ENCODE results near the gene NPB. TPM values are rescaled to one million over a fixed set of nuclear protein-coding genes. Genes with fewer than 3 reads are reported as not detected.

The NPB gene
- total and polyA plus RNA-seq, 4 donors = 1.1 to 4.4 (median 3.0) TPM

- peak overlapping the region; percentile 73 for H3K4me3 ChIP-seq (ENCODE audit: low read depth, low read length)
- peak in 1 of 6 donors; percentile 40 for DNase-seq (ENCODE audit: low read depth in 4 of 6, low spot score in 6 of 6)
- H3K27ac ChIP-seq (ENCODE audit: low read depth, low read length) = peak overlapping the region; percentile 82
- peaks cover 52% of the 10 kb centered on the region for H3K36me3 ChIP-seq (ENCODE audit: control insufficient read depth, insufficient read depth, low read length)
- no peaks in the 10 kb centered on the region for H3K9me3 ChIP-seq (ENCODE audit: control insufficient read depth, insufficient read depth, low read length)
- peaks cover 40% of the 10 kb centered on the region for H3K4me1 ChIP-seq (ENCODE audit: control insufficient read depth, insufficient read depth, low read length)
- WGBS (ENCODE audit: insufficient coverage) = under 1% methylated on average over 60 of the region's 65 CpGs
- H3K27me3 ChIP-seq (ENCODE audit: control insufficient read depth, insufficient read depth, low read length) = no peaks in the 10 kb centered on the region
Measured at GRCh38 chr17:81870131-81870980, 31.7 kb upstream of the NPB start.

GRCh38 chr17:81870981-81871386 lies 31.1 kb upstream of the NPB start, which contains the start of gene ARHGDIA:
Gene ARHGDIA, minus strand, starts transcription at chr17:81871337. Its CDS starts 1,407 bp downstream, at chr17:81869930.
- no peaks in the 10 kb centered on the region for H3K27me3 ChIP-seq (ENCODE audit: control insufficient read depth, insufficient read depth, low read length)
- 0% methylated on average over 56 of the region's 64 CpGs for WGBS (ENCODE audit: insufficient coverage)
- peaks cover 46% of the 10 kb centered on the region for H3K36me3 ChIP-seq (ENCODE audit: control insufficient read depth, insufficient read depth, low read length)
- peaks cover 40% of the 10 kb centered on the region for H3K4me1 ChIP-seq (ENCODE audit: control insufficient read depth, insufficient read depth, low read length)
- H3K4me3 ChIP-seq (ENCODE audit: low read depth, low read length) = peak within 1 kb of the TSS; percentile 86
- peak within 1 kb of the TSS; percentile 91 for H3K27ac ChIP-seq (ENCODE audit: low read depth, low read length)
- H3K9me3 ChIP-seq (ENCODE audit: control insufficient read depth, insufficient read depth, low read length) = no peaks in the 10 kb centered on the region
- DNase-seq (ENCODE audit: low read depth in 4 of 6, low spot score in 6 of 6) = no peak

GRCh38 chr17:81871387-81872230 lies 30.4 kb upstream of the NPB start:
- Histone ChIP-seq H3K36me3 (ENCODE audit: control insufficient read depth, insufficient read depth, low read length) (peaks cover 40% of the 10 kb centered on the region), H3K9me3 (ENCODE audit: control insufficient read depth, insufficient read depth, low read length) (no peaks in the 10 kb centered on the region), H3K27ac (ENCODE audit: low read depth, low read length) (peak overlapping the region; percentile 91), H3K27me3 (ENCODE audit: control insufficient read depth, insufficient read depth, low read length) (no peaks in the 10 kb centered on the region), H3K4me1 (ENCODE audit: control insufficient read depth, insufficient read depth, low read length) (peaks cover 38% of the 10 kb centered on the region), H3K4me3 (ENCODE audit: low read depth, low read length) (peak overlapping the region; percentile 86)
- peak; percentile 78 to 97 (median 86) for DNase-seq (ENCODE audit: low read depth in 4 of 6, low spot score in 6 of 6)
- under 1% methylated on average over 86 of the region's 86 CpGs for WGBS (ENCODE audit: insufficient coverage)

- Histone ChIP-seq H3K4me3 (ENCODE audit: low read depth, low read length) (no peak overlapping the region), H3K4me1 (ENCODE audit: control insufficient read depth, insufficient read depth, low read length) (peaks cover 4% of the 10 kb centered on the region), H3K9me3 (ENCODE audit: control insufficient read depth, insufficient read depth, low read length) (no peaks in the 10 kb centered on the region), H3K36me3 (ENCODE audit: control insufficient read depth, insufficient read depth, low read length) (peaks cover 42% of the 10 kb centered on the region), H3K27ac (ENCODE audit: low read depth, low read length) (no peak overlapping the region), H3K27me3 (ENCODE audit: control insufficient read depth, insufficient read depth, low read length) (no peaks in the 10 kb centered on the region)
- DNase-seq (ENCODE audit: low read depth in 4 of 6, low spot score in 6 of 6) = no peak
- 94% methylated on average over 3 of the region's 5 CpGs for WGBS (ENCODE audit: insufficient coverage)
Measured at GRCh38 chr17:81877569-81877968, 24.5 kb upstream of the NPB start.

GRCh38 chr17:81878294-81878693 lies 23.7 kb upstream of the NPB start:
- peaks cover 46% of the 10 kb centered on the region for H3K36me3 ChIP-seq (ENCODE audit: control insufficient read depth, insufficient read depth, low read length)
- H3K4me1 ChIP-seq (ENCODE audit: control insufficient read depth, insufficient read depth, low read length) = no peaks in the 10 kb centered on the region
- DNase-seq (ENCODE audit: low read depth in 4 of 6, low spot score in 6 of 6) = no peak
- H3K9me3 ChIP-seq (ENCODE audit: control insufficient read depth, insufficient read depth, low read length) = no peaks in the 10 kb centered on the region
- H3K4me3 ChIP-seq (ENCODE audit: low read depth, low read length) = no peak overlapping the region
- 92% methylated on average over 2 of the region's 3 CpGs for WGBS (ENCODE audit: insufficient coverage)
- H3K27me3 ChIP-seq (ENCODE audit: control insufficient read depth, insufficient read depth, low read length) = no peaks in the 10 kb centered on the region
- H3K27ac ChIP-seq (ENCODE audit: low read depth, low read length) = no peak overlapping the region

GRCh38 chr17:81879121-81879520 lies 22.9 kb upstream of the NPB start:
- WGBS (ENCODE audit: insufficient coverage) = 97% methylated on average over 3 of the region's 5 CpGs
- no peaks in the 10 kb centered on the region for H3K4me1 ChIP-seq (ENCODE audit: control insufficient read depth, insufficient read depth, low read length)
- no peak for DNase-seq (ENCODE audit: low read depth in 4 of 6, low spot score in 6 of 6)
- no peak overlapping the region for H3K27ac ChIP-seq (ENCODE audit: low read depth, low read length)
- peaks cover 52% of the 10 kb centered on the region for H3K36me3 ChIP-seq (ENCODE audit: control insufficient read depth, insufficient read depth, low read length)
- H3K4me3 ChIP-seq (ENCODE audit: low read depth, low read length) = no peak overlapping the region
- H3K27me3 ChIP-seq (ENCODE audit: control insufficient read depth, insufficient read depth, low read length) = no peaks in the 10 kb centered on the region
- H3K9me3 ChIP-seq (ENCODE audit: control insufficient read depth, insufficient read depth, low read length) = no peaks in the 10 kb centered on the region

GRCh38 chr17:81884520-81884919 lies 17.5 kb upstream of the NPB start:
- Histone ChIP-seq H3K4me1 (ENCODE audit: control insufficient read depth, insufficient read depth, low read length) (peaks cover 3% of the 10 kb centered on the region), H3K36me3 (ENCODE audit: control insufficient read depth, insufficient read depth, low read length) (peaks cover 92% of the 10 kb centered on the region), H3K27ac (ENCODE audit: low read depth, low read length) (no peak overlapping the region), H3K27me3 (ENCODE audit: control insufficient read depth, insufficient read depth, low read length) (no peaks in the 10 kb centered on the region), H3K9me3 (ENCODE audit: control insufficient read depth, insufficient read depth, low read length) (no peaks in the 10 kb centered on the region), H3K4me3 (ENCODE audit: low read depth, low read length) (no peak overlapping the region)
- WGBS (ENCODE audit: insufficient coverage) = 87% methylated on average over 10 of the region's 11 CpGs
- no peak for DNase-seq (ENCODE audit: low read depth in 4 of 6, low spot score in 6 of 6)

- H3K4me3 ChIP-seq (ENCODE audit: low read depth, low read length) = no peak overlapping the region
- no peak for DNase-seq (ENCODE audit: low read depth in 4 of 6, low spot score in 6 of 6)
- H3K9me3 ChIP-seq (ENCODE audit: control insufficient read depth, insufficient read depth, low read length) = no peaks in the 10 kb centered on the region
- H3K27ac ChIP-seq (ENCODE audit: low read depth, low read length) = no peak overlapping the region
- H3K27me3 ChIP-seq (ENCODE audit: control insufficient read depth, insufficient read depth, low read length) = no peaks in the 10 kb centered on the region
- H3K36me3 ChIP-seq (ENCODE audit: control insufficient read depth, insufficient read depth, low read length) = peaks cover 92% of the 10 kb centered on the region
- peaks cover 8% of the 10 kb centered on the region for H3K4me1 ChIP-seq (ENCODE audit: control insufficient read depth, insufficient read depth, low read length)
- WGBS (ENCODE audit: insufficient coverage) = 98% methylated on average over 5 of the region's 5 CpGs
Measured at GRCh38 chr17:81884968-81885367, 17.1 kb upstream of the NPB start.

- H3K27ac ChIP-seq (ENCODE audit: low read depth, low read length) = no peak overlapping the region
- 93% methylated on average over 10 of the region's 10 CpGs for WGBS (ENCODE audit: insufficient coverage)
- H3K4me1 ChIP-seq (ENCODE audit: control insufficient read depth, insufficient read depth, low read length) = peaks cover 11% of the 10 kb centered on the region
- no peaks in the 10 kb centered on the region for H3K27me3 ChIP-seq (ENCODE audit: control insufficient read depth, insufficient read depth, low read length)
- no peak overlapping the region for H3K4me3 ChIP-seq (ENCODE audit: low read depth, low read length)
- DNase-seq (ENCODE audit: low read depth in 4 of 6, low spot score in 6 of 6) = no peak
- no peaks in the 10 kb centered on the region for H3K9me3 ChIP-seq (ENCODE audit: control insufficient read depth, insufficient read depth, low read length)
- peaks cover 90% of the 10 kb centered on the region for H3K36me3 ChIP-seq (ENCODE audit: control insufficient read depth, insufficient read depth, low read length)
Measured at GRCh38 chr17:81885454-81885853, 16.6 kb upstream of the NPB start.
